NCI-H748 treated with DMSO at 0.1 percent for 48 hours (cell line): ENCODE data around the gene SPOPL.

Source experiments
- DNase-seq: peaks from one replicate; lab custom pipeline; 2025; lab: John Stamatoyannopoulos, UW

The SPOPL gene

DNA sequence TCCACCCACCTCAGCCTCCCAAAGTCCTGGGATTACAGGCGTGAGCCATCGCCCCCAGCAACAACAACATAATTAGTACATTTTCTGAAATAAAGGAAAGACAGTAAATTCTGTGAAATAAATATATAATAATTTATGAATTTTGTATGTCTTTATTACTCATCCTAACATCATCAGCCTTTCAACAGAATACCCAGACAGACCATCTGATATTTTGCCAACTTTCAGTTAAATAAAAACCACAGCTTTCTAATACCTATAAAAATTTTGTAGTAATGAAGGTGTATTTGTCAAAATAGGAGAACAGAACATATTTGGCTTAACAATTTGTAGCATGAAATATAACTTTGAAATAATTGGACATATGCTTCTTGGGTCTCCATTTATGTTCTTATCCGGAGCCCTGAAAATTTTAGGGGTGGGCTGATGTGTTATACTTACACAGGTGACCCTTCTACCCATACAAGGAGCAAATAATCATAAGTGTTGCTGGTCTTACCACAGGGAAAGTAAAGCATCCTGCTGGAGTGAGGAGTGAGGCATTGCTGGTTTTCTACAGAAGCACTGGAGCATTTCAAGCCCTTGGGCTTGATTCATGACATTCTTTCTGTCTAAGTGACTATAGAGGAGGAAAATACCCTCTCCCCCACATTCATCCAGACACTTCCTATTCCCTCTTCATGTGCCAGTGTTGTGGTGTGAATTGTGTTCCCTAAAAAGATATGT, 99.3 kb downstream of the SPOPL start:
- no peak for DNase-seq

GRCh38 chr2:138601458-138602165, 100.0 kb downstream of the SPOPL start:
- DNase-seq: no peak

DNA sequence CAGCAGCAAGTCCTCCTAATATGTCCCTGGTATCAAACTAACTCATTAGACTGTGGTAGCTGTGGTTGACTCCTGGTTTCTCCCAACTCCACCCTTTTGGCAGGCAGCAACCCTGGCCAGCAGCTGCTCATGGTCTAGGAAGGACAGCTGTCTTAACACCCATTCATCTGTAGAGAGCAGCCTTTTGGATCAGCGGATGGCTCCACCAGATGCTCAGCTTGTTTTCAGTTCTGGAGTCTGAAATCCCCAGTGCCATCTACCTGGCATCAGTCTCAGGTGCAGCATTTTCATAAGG, 100.5 kb downstream of the SPOPL start:
- DNase-seq: no peak

GRCh38 chr2:138607746-138608145, 106.2 kb downstream of the SPOPL start:
- no peak for DNase-seq

DNA sequence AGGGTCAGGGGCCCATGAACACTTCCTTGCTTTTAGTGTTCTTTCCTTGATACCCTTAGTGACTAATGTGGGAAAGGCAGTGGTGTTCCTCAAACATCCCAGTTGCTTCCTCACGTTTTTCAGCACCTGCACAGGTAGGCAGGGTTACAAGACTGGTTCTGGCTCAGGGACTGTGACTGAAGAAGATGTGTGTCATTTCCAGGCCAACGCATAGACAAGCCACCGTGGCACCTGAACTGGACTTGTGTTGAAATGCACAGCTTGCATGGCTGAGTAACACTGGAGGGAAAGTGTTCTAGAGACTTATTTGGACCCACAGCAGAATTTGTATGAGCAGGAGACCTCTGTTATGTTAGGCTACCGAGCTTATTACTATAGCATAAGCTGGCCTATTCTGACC, 107.9 kb downstream of the SPOPL start:
- DNase-seq: no peak

GRCh38 chr2:138610201-138610953, 108.8 kb downstream of the SPOPL start:
- no peak for DNase-seq

GRCh38 chr2:138615257-138615656, 113.7 kb downstream of the SPOPL start:
- no peak for DNase-seq

- no peak for DNase-seq
Observed at GRCh38 chr2:138617026-138617425, 115.5 kb downstream of the SPOPL start.

- DNase-seq: no peak
Observed at GRCh38 chr2:138618971-138619370, 117.4 kb downstream of the SPOPL start.

DNA sequence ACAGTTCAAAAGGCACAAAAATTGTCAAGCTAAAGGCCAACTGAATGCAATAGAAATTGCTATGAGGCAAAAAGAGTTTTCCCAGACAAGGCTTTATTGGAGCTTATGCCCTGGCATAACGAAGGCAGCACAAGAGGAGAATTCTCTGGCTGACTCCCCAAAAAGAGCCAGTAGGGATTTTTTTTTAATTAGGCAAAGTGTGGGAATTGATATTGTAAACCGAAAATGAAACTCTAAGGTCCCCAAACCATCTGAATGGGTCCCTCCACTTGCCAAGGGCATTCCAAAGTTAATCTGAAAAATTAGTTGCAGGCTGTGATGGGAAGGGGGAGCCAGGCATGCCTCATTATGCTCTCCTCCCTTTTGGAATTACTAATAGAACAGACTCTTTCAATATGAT, 118.9 kb downstream of the SPOPL start:
- DNase-seq: no peak

DNA sequence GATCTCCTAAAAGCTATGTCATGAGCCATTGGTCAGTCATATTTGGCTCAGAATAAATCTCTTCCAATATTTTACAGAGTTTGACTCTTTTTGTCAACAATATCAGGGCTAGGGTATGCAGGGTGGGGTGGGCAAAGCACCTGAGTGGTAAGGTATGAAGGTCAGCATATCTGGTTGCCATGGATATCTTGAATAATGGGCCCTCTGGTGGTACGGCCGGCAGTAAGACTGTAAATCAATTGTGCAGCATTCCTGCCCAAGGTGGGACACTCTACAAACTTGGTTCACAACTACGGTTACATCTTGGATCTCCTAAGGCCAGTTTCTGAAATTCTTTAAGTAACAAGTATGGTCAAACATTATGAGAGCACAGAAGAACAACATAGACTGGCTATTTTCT, 119.6 kb downstream of the SPOPL start:
- no peak for DNase-seq

GRCh38 chr2:138622613-138623012, 121.0 kb downstream of the SPOPL start:
- DNase-seq: no peak
